ENCODE measurements around the gene CAPRIN2. TPM values are rescaled to one million over a fixed set of nuclear protein-coding genes. Genes with fewer than 3 reads are reported as not detected.

CAPRIN2 gene, protein sequence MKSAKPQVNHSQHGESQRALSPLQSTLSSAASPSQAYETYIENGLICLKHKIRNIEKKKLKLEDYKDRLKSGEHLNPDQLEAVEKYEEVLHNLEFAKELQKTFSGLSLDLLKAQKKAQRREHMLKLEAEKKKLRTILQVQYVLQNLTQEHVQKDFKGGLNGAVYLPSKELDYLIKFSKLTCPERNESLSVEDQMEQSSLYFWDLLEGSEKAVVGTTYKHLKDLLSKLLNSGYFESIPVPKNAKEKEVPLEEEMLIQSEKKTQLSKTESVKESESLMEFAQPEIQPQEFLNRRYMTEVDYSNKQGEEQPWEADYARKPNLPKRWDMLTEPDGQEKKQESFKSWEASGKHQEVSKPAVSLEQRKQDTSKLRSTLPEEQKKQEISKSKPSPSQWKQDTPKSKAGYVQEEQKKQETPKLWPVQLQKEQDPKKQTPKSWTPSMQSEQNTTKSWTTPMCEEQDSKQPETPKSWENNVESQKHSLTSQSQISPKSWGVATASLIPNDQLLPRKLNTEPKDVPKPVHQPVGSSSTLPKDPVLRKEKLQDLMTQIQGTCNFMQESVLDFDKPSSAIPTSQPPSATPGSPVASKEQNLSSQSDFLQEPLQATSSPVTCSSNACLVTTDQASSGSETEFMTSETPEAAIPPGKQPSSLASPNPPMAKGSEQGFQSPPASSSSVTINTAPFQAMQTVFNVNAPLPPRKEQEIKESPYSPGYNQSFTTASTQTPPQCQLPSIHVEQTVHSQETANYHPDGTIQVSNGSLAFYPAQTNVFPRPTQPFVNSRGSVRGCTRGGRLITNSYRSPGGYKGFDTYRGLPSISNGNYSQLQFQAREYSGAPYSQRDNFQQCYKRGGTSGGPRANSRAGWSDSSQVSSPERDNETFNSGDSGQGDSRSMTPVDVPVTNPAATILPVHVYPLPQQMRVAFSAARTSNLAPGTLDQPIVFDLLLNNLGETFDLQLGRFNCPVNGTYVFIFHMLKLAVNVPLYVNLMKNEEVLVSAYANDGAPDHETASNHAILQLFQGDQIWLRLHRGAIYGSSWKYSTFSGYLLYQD
- 50.8 and 71.4 TPM in 2 replicates for total RNA-seq

DNA sequence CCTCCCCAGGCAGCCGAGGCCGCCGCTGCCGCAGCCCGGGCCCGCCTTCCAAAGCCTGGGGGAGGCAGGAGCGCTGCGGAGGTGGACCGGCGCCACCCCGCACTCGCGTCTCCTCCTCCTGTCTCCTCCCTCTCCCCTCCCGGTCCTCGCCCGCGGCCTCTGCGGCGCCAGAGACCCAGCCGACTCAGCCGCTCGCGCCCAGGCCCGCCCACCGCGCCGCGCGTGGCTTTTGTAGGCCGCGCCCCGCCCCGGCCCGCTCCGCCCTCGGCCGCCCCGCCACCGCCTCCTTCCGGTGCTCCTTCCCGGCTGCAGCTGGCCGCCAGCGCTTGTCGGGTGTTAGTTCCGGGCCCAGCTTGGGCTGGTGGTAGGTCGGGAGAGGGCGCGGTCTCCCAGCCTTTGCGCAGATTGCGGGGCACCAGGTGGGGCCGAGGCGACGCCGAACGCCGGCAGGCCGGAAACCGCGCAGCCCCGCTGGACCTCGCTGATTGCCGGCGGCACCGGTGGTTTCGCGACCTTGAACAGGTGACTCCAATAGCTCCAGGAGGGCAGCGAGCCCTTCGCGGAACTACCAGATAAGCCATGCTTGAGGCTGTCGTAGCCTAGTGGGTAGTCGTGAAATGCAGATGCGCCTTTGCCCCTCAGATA, at the start of gene CAPRIN2:
CAPRIN2 (minus strand) TSS at position 202 of the 645 bp plus-strand sequence. CDS start 1,431 bp downstream, outside the sequence.

DNA sequence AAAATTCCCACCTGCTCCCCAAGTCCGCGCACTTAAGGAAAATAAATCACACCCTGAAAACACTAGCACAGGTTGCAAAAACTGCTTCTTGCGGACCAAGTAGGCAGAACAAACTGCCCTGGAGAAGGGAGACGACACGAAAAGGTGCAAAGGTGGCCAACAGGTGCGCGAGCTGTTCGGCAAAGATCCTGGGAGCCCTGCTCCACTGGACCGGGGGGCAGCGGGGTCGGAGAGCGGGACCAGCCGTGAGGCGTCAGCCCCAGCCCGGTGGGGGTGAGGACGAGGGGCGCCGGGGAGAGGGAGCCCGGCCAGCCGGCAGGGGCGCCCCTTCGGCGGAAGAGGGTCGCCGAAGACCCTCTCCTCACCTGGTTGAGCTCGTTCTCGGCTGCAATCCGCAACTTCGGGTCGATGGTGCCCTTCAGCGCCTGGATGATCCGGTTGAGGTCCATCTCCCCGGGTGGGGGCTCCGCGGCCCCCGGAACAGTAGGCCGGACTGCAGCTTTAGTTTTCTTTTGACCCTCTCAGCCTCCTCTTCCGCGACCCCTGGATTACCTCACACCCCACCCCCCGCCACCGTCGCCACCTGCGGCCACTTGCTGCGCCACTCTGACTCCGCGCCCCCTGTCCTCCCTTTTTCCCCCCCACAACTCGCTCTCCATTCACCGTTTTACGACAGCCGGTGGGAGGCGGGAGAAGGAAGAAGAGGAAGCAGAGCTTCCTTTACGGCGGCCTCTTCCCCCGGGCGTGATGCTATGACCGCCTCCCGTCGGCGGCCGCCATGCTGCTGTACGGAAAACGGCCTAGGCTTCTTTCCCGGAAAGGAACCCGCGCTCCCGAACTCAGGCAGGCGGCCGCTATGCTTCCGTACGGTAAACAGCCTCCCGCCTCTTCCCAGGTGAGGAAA, 59.3 kb downstream of the CAPRIN2 start, which contains the start of gene IPO8:
IPO8 (minus strand) TSS at position 671 of the 904 bp plus-strand sequence; CDS start at position 449, 222 bp downstream.

Other genes with a start within 250 kb of the CAPRIN2 start
- gene IPO8, start 59.1 kb downstream of the CAPRIN2 start, total RNA-seq, result 56.9 and 57.0 TPM in 2 replicates
- 1.9 and 3.2 TPM in 2 replicates for gene TSPAN11, start 171.8 kb upstream of the CAPRIN2 start, total RNA-seq